ENCODE results near the gene PPM1G. TPM values are rescaled to one million over a fixed set of nuclear protein-coding genes. Genes with fewer than 3 reads are reported as not detected.

Gene PPM1G
- total and polyA plus RNA-seq, 2 experiments from 2014 or later = 72.4 to 81.5 TPM

DNA sequence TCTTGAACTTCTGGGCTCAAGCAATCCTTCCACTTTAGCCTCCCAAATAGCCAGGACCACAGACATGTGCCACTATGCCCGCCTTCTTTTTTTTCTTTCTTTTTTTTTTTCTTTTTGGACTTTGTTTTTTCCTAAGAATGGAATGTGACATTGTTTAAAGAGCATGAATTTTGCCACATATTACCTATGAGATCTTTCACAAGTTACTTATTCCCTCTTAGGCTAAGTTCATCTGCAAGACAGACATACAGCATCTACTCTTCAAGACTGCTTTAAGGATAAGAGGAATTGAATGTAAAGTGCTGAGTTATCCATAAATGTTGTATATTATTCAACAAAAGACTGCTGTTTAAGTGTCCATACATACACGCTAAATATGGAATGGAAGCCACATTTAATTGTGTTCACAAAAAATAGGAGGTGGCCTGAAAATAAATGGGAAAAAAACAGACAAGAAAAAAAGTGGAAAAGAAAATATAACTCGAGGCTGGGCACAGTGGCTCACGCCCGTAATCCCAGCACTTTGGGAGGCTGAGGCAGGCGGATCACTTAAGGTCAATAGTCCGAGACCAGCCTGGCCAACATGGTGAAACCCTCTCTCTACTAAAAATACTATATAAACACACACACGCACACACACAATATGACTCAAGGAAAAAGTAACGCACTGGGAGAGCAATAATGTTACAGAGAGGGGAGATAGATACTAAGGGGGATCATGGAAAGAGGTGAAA is 3.2 kb upstream of the PPM1G start:
- 61 to 67% methylated on average over 9 of the region's 9 CpGs for WGBS, 2 experiments (ENCODE audit: low coverage in 1 of 2, low lambda C conversion rate in 2 of 2, missing lambda C conversion rate in 2 of 2)
- no peak for DNase-seq
- peaks cover 8% of the 10 kb centered on the region for H3K4me1 ChIP-seq (ENCODE audit: insufficient read depth)
- no peak overlapping the region for H3K4me3 ChIP-seq
- no peak for TF ChIP-seq EZH2phosphoT487 (IDR thresholded peaks at IDR 0.05; ENCODE audit: insufficient read depth, low read depth)
- no peak for TF ChIP-seq EZH2 (IDR thresholded peaks at IDR 0.05; ENCODE audit: insufficient read depth, poor library complexity, severe bottlenecking)
- in situ Hi-C loops (cut with MboI) = no loop called here
- no peak overlapping the region for H2AFZ ChIP-seq
- no peaks in the 10 kb centered on the region for H3K36me3 ChIP-seq (ENCODE audit: low read depth)
- H4K20me1 ChIP-seq (ENCODE audit: insufficient read depth) = no peaks in the 10 kb centered on the region
- no peaks in the 10 kb centered on the region for H3K9me2 ChIP-seq (ENCODE audit: insufficient read depth)
- no peaks in the 10 kb centered on the region for H3K9me3 ChIP-seq (ENCODE audit: low read depth)
- H3K4me2 ChIP-seq (ENCODE audit: unreplicated experiment) = no peak overlapping the region
- H3F3A ChIP-seq (ENCODE audit: insufficient read depth) = peaks cover 12% of the 10 kb centered on the region
- no peaks in the 10 kb centered on the region for H3K27me3 ChIP-seq (replicated peaks; ENCODE audit: insufficient read depth)
- H3K79me2 ChIP-seq (ENCODE audit: insufficient read depth) = peaks cover 18% of the 10 kb centered on the region
- no peak overlapping the region for H3K27ac ChIP-seq
- no peak overlapping the region for H3K9ac ChIP-seq

DNA sequence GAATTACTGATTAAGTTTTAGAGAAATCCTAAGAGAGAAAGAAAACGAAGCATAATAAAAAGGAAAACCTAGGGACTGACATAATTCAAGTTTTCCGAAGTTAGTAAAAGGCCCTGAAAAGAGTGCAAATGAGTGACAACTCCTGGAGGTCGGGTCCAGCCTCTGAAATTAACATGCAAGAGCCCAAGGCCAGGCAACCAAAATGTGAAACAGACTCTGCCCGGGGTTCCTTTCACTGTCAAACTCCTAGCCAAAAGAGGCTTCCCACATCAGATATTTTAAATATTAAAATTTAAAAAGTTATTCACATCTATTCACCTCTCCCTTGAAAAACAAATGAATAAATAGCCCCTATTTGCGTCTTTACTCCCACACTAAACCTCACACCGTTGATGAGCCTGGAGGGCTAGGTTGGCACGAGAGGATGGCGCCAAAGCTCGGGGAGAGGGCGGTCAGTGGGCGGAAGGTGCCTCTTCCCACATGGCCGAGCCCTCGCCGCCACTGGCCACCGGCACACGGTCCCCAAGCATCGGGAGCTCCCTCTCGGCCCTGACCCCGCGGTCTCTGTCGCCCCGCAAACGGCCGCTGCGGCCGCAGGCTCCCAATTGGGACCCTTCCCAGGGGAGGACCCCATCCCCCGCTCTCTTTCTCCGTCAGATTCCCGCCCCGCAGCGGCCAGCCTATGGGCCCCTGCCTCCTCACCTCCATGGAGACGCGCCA is 630 bp downstream of the PPM1G start:
- Histone ChIP-seq H3K36me3 (ENCODE audit: low read depth) (no peaks in the 10 kb centered on the region), H3K4me1 (ENCODE audit: insufficient read depth) (peaks cover 12% of the 10 kb centered on the region), H2AFZ (peak overlapping the region; percentile 100), H3K79me2 (ENCODE audit: insufficient read depth) (peaks cover 56% of the 10 kb centered on the region), H3K27me3 (replicated peaks; ENCODE audit: insufficient read depth) (no peaks in the 10 kb centered on the region), H3K27ac (peak overlapping the region; percentile 64), H3K9me2 (ENCODE audit: insufficient read depth) (no peaks in the 10 kb centered on the region), H3K4me3 (peak overlapping the region; percentile 85), H3K4me2 (ENCODE audit: unreplicated experiment) (peak overlapping the region; percentile 98), H3K9me3 (ENCODE audit: low read depth) (no peaks in the 10 kb centered on the region), H3F3A (ENCODE audit: insufficient read depth) (peaks cover 12% of the 10 kb centered on the region), H4K20me1 (ENCODE audit: insufficient read depth) (no peaks in the 10 kb centered on the region), H3K9ac (peak overlapping the region; percentile 85)
- in situ Hi-C loops (cut with MboI) = no loop called here
- WGBS, 2 experiments (ENCODE audit: low coverage in 1 of 2, low lambda C conversion rate in 2 of 2, missing lambda C conversion rate in 2 of 2) = 1 to 2% methylated on average over 23 to 32 of the region's 33 CpGs
- peak; percentile 67 for DNase-seq
- TF ChIP-seq EZH2 (IDR thresholded peaks at IDR 0.05; ENCODE audit: insufficient read depth, poor library complexity, severe bottlenecking) (no peak), EZH2phosphoT487 (IDR thresholded peaks at IDR 0.05; ENCODE audit: insufficient read depth, low read depth) (no peak)

DNA sequence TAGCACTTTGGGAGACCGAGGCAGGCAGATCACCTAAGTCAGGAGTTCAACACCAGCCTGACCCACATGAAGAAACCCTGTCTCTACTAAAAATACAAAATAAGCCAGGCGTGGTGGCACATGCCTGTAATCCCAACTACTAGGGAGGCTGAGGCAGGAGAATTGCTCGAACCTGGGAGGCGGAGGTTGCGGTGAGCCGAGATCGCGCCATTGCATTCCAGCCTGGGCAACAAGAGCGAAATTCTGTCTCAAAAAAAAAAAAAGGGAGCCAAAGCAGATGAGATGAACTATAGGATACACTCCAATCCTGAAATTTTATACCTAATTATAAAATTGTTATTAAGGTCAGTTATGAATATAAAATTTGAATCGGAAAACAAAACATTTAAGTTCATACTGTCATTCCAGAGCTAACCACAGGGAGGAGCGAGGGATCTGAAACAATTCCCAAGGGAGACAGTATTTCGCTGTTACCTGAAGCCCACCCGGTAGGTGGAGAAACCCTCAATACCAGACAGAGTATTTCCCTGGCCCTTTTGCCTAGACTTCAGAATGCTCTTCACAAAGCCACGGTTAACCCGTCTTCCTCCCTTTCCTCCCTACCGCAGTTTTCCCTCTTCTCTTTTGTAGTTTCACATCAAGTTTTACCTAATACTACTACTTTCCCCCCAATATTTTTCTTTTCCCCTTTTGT is 1.4 kb downstream of the PPM1G start:
- no peak for TF ChIP-seq EZH2 (IDR thresholded peaks at IDR 0.05; ENCODE audit: insufficient read depth, poor library complexity, severe bottlenecking)
- TF ChIP-seq EZH2phosphoT487 (IDR thresholded peaks at IDR 0.05; ENCODE audit: insufficient read depth, low read depth) = no peak
- Histone ChIP-seq H3K27me3 (replicated peaks; ENCODE audit: insufficient read depth) (no peaks in the 10 kb centered on the region), H3K36me3 (ENCODE audit: low read depth) (no peaks in the 10 kb centered on the region), H3K4me1 (ENCODE audit: insufficient read depth) (peaks cover 12% of the 10 kb centered on the region), H3K79me2 (ENCODE audit: insufficient read depth) (peaks cover 64% of the 10 kb centered on the region), H3K9me3 (ENCODE audit: low read depth) (no peaks in the 10 kb centered on the region), H3K9me2 (ENCODE audit: insufficient read depth) (no peaks in the 10 kb centered on the region), H3K4me2 (ENCODE audit: unreplicated experiment) (peak overlapping the region; percentile 98), H3F3A (ENCODE audit: insufficient read depth) (peaks cover 12% of the 10 kb centered on the region), H3K27ac (peak overlapping the region; percentile 64), H4K20me1 (ENCODE audit: insufficient read depth) (no peaks in the 10 kb centered on the region), H3K9ac (peak overlapping the region; percentile 85), H2AFZ (peak overlapping the region; percentile 100), H3K4me3 (peak overlapping the region; percentile 85)
- 49% methylated on average over 16 of the region's 16 CpGs for WGBS, 2 experiments (ENCODE audit: low coverage in 1 of 2, low lambda C conversion rate in 2 of 2, missing lambda C conversion rate in 2 of 2)
- in situ Hi-C loops (cut with MboI) = no loop called here
- DNase-seq = peak; percentile 79

DNA sequence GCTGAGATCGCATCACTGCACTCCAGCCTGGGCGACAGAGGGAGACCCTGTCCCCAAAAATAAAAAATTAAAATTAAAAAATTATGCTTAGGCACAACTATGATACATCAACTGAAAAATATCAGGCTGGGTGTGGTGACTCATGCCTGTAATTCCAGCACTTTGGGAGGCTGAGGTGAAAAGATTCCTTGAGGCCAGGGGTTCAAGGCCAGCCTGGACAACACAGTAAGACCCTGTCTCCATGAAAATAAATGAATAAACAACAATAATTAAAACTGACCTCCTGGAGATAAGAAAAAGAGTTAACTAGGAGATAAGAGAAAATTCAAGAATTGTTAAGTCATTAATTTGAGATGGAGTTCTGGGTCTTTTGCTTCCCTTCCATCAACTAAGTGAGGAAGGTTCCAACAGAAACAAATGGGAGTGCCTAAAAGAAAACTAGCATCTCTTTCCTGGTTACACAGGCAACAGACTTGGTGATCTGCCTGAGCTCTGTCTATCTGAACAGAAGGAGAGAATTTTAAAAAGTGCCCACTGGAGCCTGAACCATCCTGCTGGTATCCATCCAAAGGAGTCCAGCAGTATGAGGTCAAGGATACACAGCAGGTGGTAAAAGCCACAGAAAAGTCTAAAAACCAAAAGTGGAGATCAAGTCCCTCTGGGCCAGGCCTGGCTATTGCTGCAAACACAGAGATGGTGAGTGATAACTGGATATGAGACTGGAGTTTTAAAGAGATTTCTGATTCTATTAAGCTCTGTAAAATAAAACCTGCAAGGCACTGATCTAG is 8.8 kb downstream of the PPM1G start:
- no peaks in the 10 kb centered on the region for H3K36me3 ChIP-seq (ENCODE audit: low read depth)
- H4K20me1 ChIP-seq (ENCODE audit: insufficient read depth) = no peaks in the 10 kb centered on the region
- no peaks in the 10 kb centered on the region for H3K9me2 ChIP-seq (ENCODE audit: insufficient read depth)
- TF ChIP-seq EZH2 (IDR thresholded peaks at IDR 0.05; ENCODE audit: insufficient read depth, poor library complexity, severe bottlenecking) = no peak
- TF ChIP-seq EZH2phosphoT487 (IDR thresholded peaks at IDR 0.05; ENCODE audit: insufficient read depth, low read depth) = no peak
- no peaks in the 10 kb centered on the region for H3F3A ChIP-seq (ENCODE audit: insufficient read depth)
- H3K4me2 ChIP-seq (ENCODE audit: unreplicated experiment) = no peak overlapping the region
- peak; percentile 23 for DNase-seq
- WGBS, 2 experiments (ENCODE audit: low coverage in 1 of 2, low lambda C conversion rate in 2 of 2, missing lambda C conversion rate in 2 of 2) = 86 to 92% methylated on average over 2 of the region's 2 CpGs
- H3K4me3 ChIP-seq = no peak overlapping the region
- H3K79me2 ChIP-seq (ENCODE audit: insufficient read depth) = peaks cover 100% of the 10 kb centered on the region
- peak overlapping the region; percentile 1; the same call in 1 of the 2 replicates for H3K9ac ChIP-seq
- H3K4me1 ChIP-seq (ENCODE audit: insufficient read depth) = no peaks in the 10 kb centered on the region
- H2AFZ ChIP-seq = no peak overlapping the region
- no peaks in the 10 kb centered on the region for H3K9me3 ChIP-seq (ENCODE audit: low read depth)
- in situ Hi-C loops (cut with MboI) = no loop called here
- no peaks in the 10 kb centered on the region for H3K27me3 ChIP-seq (replicated peaks; ENCODE audit: insufficient read depth)
- H3K27ac ChIP-seq = no peak overlapping the region
